HEK293 (cell line): ENCODE measurements around the gene TUT1.

ENCODE experiments used
- AEBP2 ChIP-seq: fragments of 450-650 bp; formaldehyde crosslinking; IDR thresholded peaks from 2 replicates; pipeline ENCODE4 v1.5.1; 2016; ENCODE audit warnings: missing biosample characterization, missing genetic modification characterization, borderline replicate concordance
- ATF2 ChIP-seq: fragments of 450-650 bp; formaldehyde crosslinking; IDR thresholded peaks from 2 replicates; pipeline ENCODE4 v1.5.1; 2016; ENCODE audit warnings: missing biosample characterization, missing genetic modification characterization, low read depth
- CTCF ChIP-seq: fragments of 450-650 bp; formaldehyde crosslinking; IDR thresholded peaks from 2 replicates; pipeline ENCODE4 v1.5.1; 2016; ENCODE audit warnings: missing biosample characterization, missing genetic modification characterization
- GFI1B ChIP-seq: fragments of 450-650 bp; formaldehyde crosslinking; IDR thresholded peaks from 2 replicates; pipeline ENCODE4 v1.5.1; 2016; ENCODE audit warnings: missing biosample characterization, missing genetic modification characterization
- HOXC10 ChIP-seq: sonication (generic); formaldehyde crosslinking; IDR thresholded peaks from 2 replicates; pipeline ENCODE4 v1.8.1; 2023; ENCODE audit warnings: mild to moderate bottlenecking, missing genetic modification reagents
- KLF8 ChIP-seq: fragments of 450-650 bp; formaldehyde crosslinking; IDR thresholded peaks from 2 replicates; pipeline ENCODE4 v1.5.1; 2016; ENCODE audit warnings: missing biosample characterization, missing genetic modification characterization
- MZF1 ChIP-seq: fragments of 450-650 bp; formaldehyde crosslinking; IDR thresholded peaks from 2 replicates; pipeline ENCODE4 v1.5.1; 2017; ENCODE audit warnings: missing biosample characterization, missing genetic modification characterization, borderline replicate concordance
- OSR2 ChIP-seq: fragments of 450-650 bp; formaldehyde crosslinking; IDR thresholded peaks from 2 replicates; pipeline ENCODE4 v1.5.1; 2016; ENCODE audit warnings: missing biosample characterization, missing genetic modification characterization
- OVOL3 ChIP-seq: fragments of 450-650 bp; formaldehyde crosslinking; IDR thresholded peaks from 2 replicates; pipeline ENCODE4 v1.5.1; 2016; ENCODE audit warnings: missing biosample characterization, missing genetic modification characterization
- PBX3 ChIP-seq: sonication (generic); formaldehyde crosslinking; IDR thresholded peaks from 2 replicates; pipeline ENCODE4 v1.8.1; 2022; ENCODE audit warnings: mild to moderate bottlenecking, moderate library complexity, missing genetic modification reagents
- SCRT1 ChIP-seq: fragments of 450-650 bp; formaldehyde crosslinking; IDR thresholded peaks from 2 replicates; pipeline ENCODE4 v1.5.1; 2016; ENCODE audit warnings: missing biosample characterization, missing genetic modification characterization, borderline replicate concordance
- ZBTB20 ChIP-seq: fragments of 450-650 bp; formaldehyde crosslinking; IDR thresholded peaks from 2 replicates; pipeline ENCODE4 v1.5.1; 2016; ENCODE audit warnings: missing biosample characterization, missing genetic modification characterization
- ZBTB21 ChIP-seq: fragments of 450-650 bp; formaldehyde crosslinking; IDR thresholded peaks from 2 replicates; pipeline ENCODE4 v1.5.1; 2017; ENCODE audit warnings: missing biosample characterization, missing genetic modification characterization
- ZBTB48 ChIP-seq: fragments of 450-650 bp; formaldehyde crosslinking; IDR thresholded peaks from 2 replicates; pipeline ENCODE4 v1.5.1; 2016; ENCODE audit warnings: missing biosample characterization, missing genetic modification characterization
- ZFP3 ChIP-seq: fragments of 450-650 bp; formaldehyde crosslinking; IDR thresholded peaks from 2 replicates; pipeline ENCODE4 v1.5.1; 2016; ENCODE audit warnings: low read depth, missing biosample characterization, missing genetic modification characterization
- ZFP37 ChIP-seq: fragments of 450-650 bp; formaldehyde crosslinking; IDR thresholded peaks from 2 replicates; pipeline ENCODE4 v1.5.1; 2016; ENCODE audit warnings: missing biosample characterization, missing genetic modification characterization
- ZFP41 ChIP-seq: fragments of 450-650 bp; formaldehyde crosslinking; IDR thresholded peaks from 2 replicates; pipeline ENCODE4 v1.5.1; 2016; ENCODE audit warnings: missing biosample characterization, missing genetic modification characterization, borderline replicate concordance
- ZNF114 ChIP-seq: fragments of 450-650 bp; formaldehyde crosslinking; IDR thresholded peaks from 2 replicates; pipeline ENCODE4 v1.5.0; 2017; ENCODE audit warnings: missing biosample characterization, missing genetic modification characterization
- ZNF157 ChIP-seq: fragments of 450-650 bp; formaldehyde crosslinking; IDR thresholded peaks from 2 replicates; pipeline ENCODE4 v1.5.1; 2016; ENCODE audit warnings: missing biosample characterization, missing genetic modification characterization
- ZNF169 ChIP-seq: fragments of 450-650 bp; formaldehyde crosslinking; IDR thresholded peaks from 2 replicates; pipeline ENCODE4 v1.5.1; 2016; ENCODE audit warnings: missing biosample characterization, missing genetic modification characterization
- ZNF184 ChIP-seq: fragments of 450-650 bp; IDR thresholded peaks from 2 replicates; pipeline ENCODE4 v1.5.1; 2018; ENCODE audit warnings: missing biosample characterization, mild to moderate bottlenecking, missing genetic modification characterization
- ZNF335 ChIP-seq: fragments of 450-650 bp; formaldehyde crosslinking; conservative IDR thresholded peaks from 2 replicates; pipeline ENCODE4 v1.5.1; 2016; ENCODE audit warnings: missing biosample characterization, missing genetic modification characterization
- ZNF404 ChIP-seq: fragments of 450-650 bp; formaldehyde crosslinking; IDR thresholded peaks from 2 replicates; pipeline ENCODE4 v1.5.1; 2017; ENCODE audit warnings: missing biosample characterization, missing genetic modification characterization
- ZNF473 ChIP-seq: fragments of 450-650 bp; formaldehyde crosslinking; IDR thresholded peaks from 2 replicates; pipeline ENCODE4 v1.5.1; 2017; ENCODE audit warnings: missing biosample characterization, missing genetic modification characterization
- ZNF530 ChIP-seq: fragments of 450-650 bp; formaldehyde crosslinking; IDR thresholded peaks from 2 replicates; pipeline ENCODE4 v1.5.1; 2016; ENCODE audit warnings: low read depth, missing biosample characterization, missing genetic modification characterization
- ZNF544 ChIP-seq: fragments of 450-650 bp; formaldehyde crosslinking; IDR thresholded peaks from 2 replicates; pipeline ENCODE4 v1.5.0; 2017; ENCODE audit warnings: missing biosample characterization, missing genetic modification characterization
- ZNF623 ChIP-seq: fragments of 450-650 bp; formaldehyde crosslinking; IDR thresholded peaks from 2 replicates; pipeline ENCODE4 v1.5.1; 2016; ENCODE audit warnings: missing biosample characterization, missing genetic modification characterization
- ZNF660 ChIP-seq: fragments of 450-650 bp; IDR thresholded peaks from 2 replicates; pipeline ENCODE4 v1.5.1; 2018; ENCODE audit warnings: missing biosample characterization, mild to moderate bottlenecking, missing genetic modification characterization
- ZNF707 ChIP-seq: fragments of 450-650 bp; formaldehyde crosslinking; IDR thresholded peaks from 2 replicates; pipeline ENCODE4 v1.5.1; 2016; ENCODE audit warnings: missing biosample characterization, missing genetic modification characterization
- ZNF76 ChIP-seq: fragments of 450-650 bp; formaldehyde crosslinking; IDR thresholded peaks from 2 replicates; pipeline ENCODE4; 2016; ENCODE audit warnings: low read depth, missing biosample characterization, missing genetic modification characterization, borderline replicate concordance
- ZNF768 ChIP-seq: fragments of 450-650 bp; formaldehyde crosslinking; IDR thresholded peaks from 2 replicates; pipeline ENCODE4 v1.5.1; 2018; ENCODE audit warnings: missing biosample characterization, mild to moderate bottlenecking, missing genetic modification characterization
- ZNF777 ChIP-seq: fragments of 450-650 bp; formaldehyde crosslinking; IDR thresholded peaks from 2 replicates; pipeline ENCODE4 v1.5.1; 2017; ENCODE audit warnings: missing biosample characterization, missing genetic modification characterization, borderline replicate concordance
- ZNF792 ChIP-seq: fragments of 450-650 bp; formaldehyde crosslinking; IDR thresholded peaks from 2 replicates; pipeline ENCODE4 v1.5.1; 2016; ENCODE audit warnings: missing biosample characterization, missing genetic modification characterization
- ZSCAN23 ChIP-seq: fragments of 450-650 bp; formaldehyde crosslinking; IDR thresholded peaks from 2 replicates; pipeline ENCODE4 v1.5.1; 2016; ENCODE audit warnings: missing biosample characterization, missing genetic modification characterization
- ZSCAN5A ChIP-seq: fragments of 450-650 bp; formaldehyde crosslinking; IDR thresholded peaks from 2 replicates; pipeline ENCODE4 v1.5.1; 2016; ENCODE audit warnings: missing biosample characterization, missing genetic modification characterization

The TUT1 gene

GRCh38 chr11:62545437-62546243 is 45.7 kb downstream of the TUT1 start (continued):
- TF ChIP-seq AEBP2 (tag by site-specific recombination) (no peak), CTCF (tag by site-specific recombination) (peak; percentile 66), MZF1 (tag by site-specific recombination) (no peak), ZBTB21 (tag by site-specific recombination) (no peak; the same call in 1 of the 2 replicates), ZSCAN23 (tag by site-specific recombination) (no peak), ATF2 (tag by site-specific recombination) (no peak), ZNF157 (tag by site-specific recombination) (no peak), ZNF335 (tag by site-specific recombination) (0 out of 2 replicates have a peak, but pooled peaks have one; percentile 12), ZNF707 (tag by site-specific recombination) (no peak), ZNF76 (tag by site-specific recombination) (no peak; the same call in none of the 2 replicates), ZNF114 (tag by site-specific recombination) (no peak), ZFP37 (tag by site-specific recombination) (no peak), SCRT1 (peak; percentile 92), ZNF623 (tag by site-specific recombination) (no peak), ZNF404 (no peak), ZBTB20 (peak; percentile 89), ZNF777 (tag by site-specific recombination) (no peak), ZSCAN5A (no peak), ZNF473 (no peak), ZBTB48 (tag by site-specific recombination) (peak; percentile 82), OSR2 (0 out of 2 replicates have a peak, but pooled peaks have one; percentile 40), OVOL3 (tag by site-specific recombination) (no peak), PBX3 (CRISPR knock-in tag) (no peak; the same call in 1 of the 2 replicates), GFI1B (tag by site-specific recombination) (no peak), KLF8 (tag by site-specific recombination) (peak; percentile 94), HOXC10 (no peak), ZNF169 (tag by site-specific recombination) (no peak), ZNF768 (no peak), ZNF530 (no peak), ZFP41 (tag by site-specific recombination) (no peak), ZNF660 (tag by site-specific recombination) (peak; percentile 89), ZNF792 (tag by site-specific recombination) (no peak), ZNF544 (tag by site-specific recombination) (no peak), ZNF184 (tag by site-specific recombination) (no peak), ZFP3 (no peak)
